Choroid plexus epithelial cell (primary cell): ENCODE data around the gene ADAM8.

Source experiments
- DNase-seq: peaks from one replicate; pipeline ENCODE4 v3.0.0-alpha.2; 2010; ENCODE audit warnings: low read depth
- H3K4me3 ChIP-seq: 2 replicates; pipeline ENCODE4 v1.5.1; 2011; ENCODE audit warnings: low read depth, mild to moderate bottlenecking, control low read depth, low read length, moderate library complexity
- CTCF ChIP-seq: conservative IDR thresholded peaks from 2 replicates; pipeline ENCODE4 v1.5.1; 2011; ENCODE audit warnings: low read depth, mild to moderate bottlenecking, control low read depth, inconsistent platforms, low read length, moderate library complexity

ADAM8 gene

GRCh38 chr10:133216776-133217175, 59.9 kb downstream of the ADAM8 start:
- H3K4me3 ChIP-seq: no peak overlapping the region
- TF ChIP-seq CTCF: no peak
- DNase-seq: no peak

- DNase-seq: no peak
- TF ChIP-seq CTCF: no peak
- no peak overlapping the region for H3K4me3 ChIP-seq
Measured at GRCh38 chr10:133215586-133215985, 61.1 kb downstream of the ADAM8 start.

GRCh38 chr10:133214468-133215410, 61.9 kb downstream of the ADAM8 start:
- no peak overlapping the region for H3K4me3 ChIP-seq
- TF ChIP-seq CTCF: no peak
- DNase-seq: no peak

- H3K4me3 ChIP-seq: no peak overlapping the region
- no peak for TF ChIP-seq CTCF
- no peak for DNase-seq
Measured at GRCh38 chr10:133213641-133214467, 62.8 kb downstream of the ADAM8 start.

- TF ChIP-seq CTCF: no peak
- H3K4me3 ChIP-seq: no peak overlapping the region
- DNase-seq: no peak
Measured at GRCh38 chr10:133212853-133213494, 63.7 kb downstream of the ADAM8 start.
